Body of pancreas (tissue), 4 donors: Measurements from ENCODE around the gene LDAH. TPM values are rescaled to one million over a fixed set of nuclear protein-coding genes. Genes with fewer than 3 reads are reported as not detected.

ENCODE experiments used
- ATAC-seq: fragments of 150-250 bp; one replicate; pipeline ENCODE4 v1.9.1; 2016
- DNase-seq, 4 donors: peaks; one replicate each; pipeline ENCODE4 v3.0.0-alpha.2; 2019
- H3K27ac ChIP-seq, 4 donors: fragments of 200-600 bp; sonication (generic); 1 replicate in 3 of 4; 2 replicates in 1 of 4; pipeline versions ENCODE4 v1.5.1 to v1.6.1; 2016 to 2019; ENCODE audit warnings: mild to moderate bottlenecking in 1 of 4, mixed read lengths in 1 of 4, moderate library complexity in 1 of 4
- H3K27me3 ChIP-seq, 2 donors: fragments of 200-600 bp; sonication (generic); one replicate each; pipeline ENCODE4 v1.6.0; 2016; ENCODE audit warnings: mild to moderate bottlenecking in 1 of 2
- H3K36me3 ChIP-seq, 2 donors: fragments of 200-600 bp; sonication (generic); replicated peaks in 1 of 2; 2 replicates each; pipeline ENCODE4 v1.5.1; 2016; ENCODE audit warnings: low read depth in 2 of 2; ENCODE audit not compliant: insufficient read depth in 1 of 2
- H3K4me1 ChIP-seq: fragments of 200-600 bp; sonication (generic); one replicate; pipeline ENCODE4 v1.6.0; 2016
- H3K4me3 ChIP-seq, 2 donors: fragments of 200-600 bp; sonication (generic); 1 replicate in 1 of 2; 2 replicates in 1 of 2; pipeline ENCODE4 v1.5.1; 2016 to 2019
- H3K9me3 ChIP-seq, 3 donors: fragments of 200-600 bp; sonication (generic); 1 replicate in 2 of 3; 2 replicates in 1 of 3; pipeline ENCODE4 v1.5.1; 2016
- CTCF ChIP-seq, 7 experiments: fragments of 450-650 bp in 4 of 7; fragments of 200-600 bp in 3 of 7; sonication (generic) in 3 of 7; IDR thresholded peaks; one replicate each; pipeline ENCODE4 v1.5.1; 2016 to 2019; ENCODE audit warnings: antibody characterized with exemption in 7 of 7
- POLR2A ChIP-seq, 3 donors: fragments of 450-650 bp; IDR thresholded peaks; one replicate each; pipeline ENCODE4 v1.6.1; 2016; ENCODE audit warnings: antibody characterized with exemption in 3 of 3, mild to moderate bottlenecking in 2 of 3
- WGBS, 2 donors: methylation state at CpG; one replicate each; pipeline ENCODE4 v1.1.5; 2017; 5-methylcytosine and 5-hydroxymethylcytosine counted together
- intact Hi-C: fragments of 100-400 bp; cut with DNase I; formaldehyde crosslinking; loops from one replicate; pipeline ENCODE4 v1.15.1; 2023
- total RNA-seq, 2 donors: library from RNA; depleted of rRNA; stranded (reverse); fragments of >200 nt; gene quantifications; one replicate each; pipeline ENCODE4 v1.1.0, GENCODE V29; 2016

LDAH gene
- total RNA-seq, 2 donors from 2014 or later: 6.9 to 10.6 TPM

- Histone ChIP-seq H3K36me3 (peaks cover 0 to 2% of the 10 kb centered on the region in 2 donors), H3K4me1 (no peaks in the 10 kb centered on the region), H3K4me3 (no peak overlapping the region), H3K27me3 (no peaks in the 10 kb centered on the region), H3K27ac (no peak overlapping the region), H3K9me3 (no peaks in the 10 kb centered on the region)
- ATAC-seq (no peak), DNase-seq (no peak)
- intact Hi-C loops: no loop called here
- no peak for TF ChIP-seq POLR2A (IDR thresholded peaks at IDR 0.05)
- no peak for TF ChIP-seq CTCF (IDR thresholded peaks at IDR 0.05)
- 72 to 75% methylated on average over 1 of the region's 1 CpG for WGBS, 2 donors
Observed at GRCh38 chr2:20771299-20771698, 51.6 kb downstream of the LDAH start.

GRCh38 chr2:20766798-20767644 is 55.9 kb downstream of the LDAH start:
- 95 to 98% methylated on average over 9 to 11 of the region's 15 CpGs for WGBS, 2 donors
- H3K36me3 ChIP-seq: no peaks in the 10 kb centered on the region
- ATAC-seq (no peak), DNase-seq (no peak)
- H3K4me3 ChIP-seq: no peak overlapping the region
- no peak overlapping the region for H3K27ac ChIP-seq
- no peaks in the 10 kb centered on the region for H3K4me1 ChIP-seq
- intact Hi-C loops: no loop called here
- no peaks in the 10 kb centered on the region for H3K27me3 ChIP-seq
- no peaks in the 10 kb centered on the region for H3K9me3 ChIP-seq
- no peak for TF ChIP-seq CTCF (IDR thresholded peaks at IDR 0.05)
- TF ChIP-seq POLR2A (IDR thresholded peaks at IDR 0.05): no peak

DNA sequence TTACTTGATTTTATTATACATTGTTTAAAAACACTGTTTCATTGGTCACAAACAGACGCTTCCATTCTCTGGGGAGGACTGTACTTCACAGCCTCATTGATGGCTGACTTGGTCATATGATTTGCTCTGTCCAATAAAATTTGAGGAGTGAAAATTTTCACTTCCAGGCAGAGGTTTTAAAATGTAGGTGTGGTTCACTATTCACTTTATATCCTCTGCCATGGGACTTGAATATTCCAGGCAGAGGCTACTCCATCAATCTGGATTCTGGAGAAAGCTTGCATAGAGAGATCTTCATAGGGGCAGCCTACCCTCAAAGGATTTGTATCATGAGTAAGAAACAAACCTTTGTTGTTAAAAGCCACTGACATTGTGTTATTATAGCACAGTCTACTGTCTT is 56.7 kb downstream of the LDAH start:
- intact Hi-C loops: no loop called here
- TF ChIP-seq POLR2A (IDR thresholded peaks at IDR 0.05): no peak
- no peak for TF ChIP-seq CTCF (IDR thresholded peaks at IDR 0.05)
- Histone ChIP-seq H3K27ac (no peak overlapping the region), H3K9me3 (no peaks in the 10 kb centered on the region), H3K4me1 (no peaks in the 10 kb centered on the region), H3K27me3 (no peaks in the 10 kb centered on the region), H3K4me3 (no peak overlapping the region), H3K36me3 (no peaks in the 10 kb centered on the region)
- no peak for DNase-seq
- ATAC-seq: no peak
- 94 to 100% methylated on average over 1 of the region's 1 CpG for WGBS, 2 donors

DNA sequence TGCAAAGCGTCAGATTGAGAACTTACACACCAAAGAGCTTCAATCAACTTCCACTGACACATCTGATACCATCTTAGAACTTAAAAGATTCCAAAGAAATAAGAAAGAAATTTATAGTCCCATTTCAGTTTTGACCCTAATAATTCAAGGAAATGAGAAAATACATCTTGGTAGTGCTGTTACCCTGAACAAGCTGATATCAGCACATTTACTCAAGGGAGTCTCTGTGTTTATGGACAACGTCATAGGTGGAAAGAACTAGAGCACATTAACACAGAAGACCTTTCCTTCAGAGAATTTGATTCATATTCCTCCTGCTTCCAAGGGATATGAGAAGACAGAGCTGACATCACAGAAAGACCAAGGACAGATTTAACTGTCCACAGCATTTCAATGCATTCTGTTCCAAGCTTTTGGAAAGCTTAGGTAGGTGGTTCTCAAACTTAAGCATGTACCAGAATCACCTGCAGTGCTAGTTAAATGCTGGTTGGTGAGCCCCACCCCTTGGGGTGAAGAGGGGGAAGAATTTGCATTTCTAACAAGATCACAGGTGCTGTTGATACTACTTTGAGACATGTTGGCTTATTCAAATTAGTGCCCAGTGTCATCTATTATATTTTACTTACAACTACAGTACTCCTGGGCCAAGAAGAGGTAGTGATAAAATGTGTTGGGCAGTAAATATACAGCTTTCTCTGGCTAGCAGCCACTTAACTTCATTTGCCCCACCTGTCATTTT is 59.8 kb downstream of the LDAH start:
- intact Hi-C loops: no loop called here
- Histone ChIP-seq H3K4me1 (no peaks in the 10 kb centered on the region), H3K27ac (no peak overlapping the region), H3K36me3 (no peaks in the 10 kb centered on the region), H3K27me3 (no peaks in the 10 kb centered on the region), H3K9me3 (no peaks in the 10 kb centered on the region), H3K4me3 (no peak overlapping the region)
- no peak for DNase-seq
- no peak for ATAC-seq
- TF ChIP-seq CTCF (IDR thresholded peaks at IDR 0.05) (no peak), POLR2A (IDR thresholded peaks at IDR 0.05) (no peak)
- 88 to 95% methylated on average over 2 of the region's 2 CpGs for WGBS, 2 donors
